ENCODE data around the gene AMBRA1.

Gene AMBRA1

GRCh38 chr11:46435679-46436078, 158.1 kb downstream of the AMBRA1 start:
- FAIRE-seq: no peak

DNA sequence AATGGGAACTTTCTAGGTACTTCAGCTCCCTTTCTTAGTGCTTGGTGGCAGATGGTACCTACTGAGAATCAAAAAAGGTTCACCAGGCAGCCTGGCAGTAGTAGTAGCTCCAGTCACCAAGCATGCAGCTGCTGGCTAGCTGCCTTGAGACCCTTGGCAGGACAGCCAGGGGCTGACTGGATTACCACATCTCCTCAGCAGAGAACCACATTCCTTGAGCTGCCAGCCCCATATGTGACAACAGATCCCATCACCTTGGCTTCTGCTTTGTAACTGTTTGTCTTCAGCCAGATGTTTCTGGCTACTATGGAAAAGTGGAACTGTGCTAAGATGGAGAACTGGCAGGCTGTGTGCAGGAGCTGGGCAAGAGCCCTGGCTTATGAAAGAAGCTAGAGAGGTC, 162.6 kb downstream of the AMBRA1 start:
- FAIRE-seq: no peak

- FAIRE-seq: no peak
Observed at GRCh38 chr11:46429717-46430116, 164.1 kb downstream of the AMBRA1 start.

GRCh38 chr11:46427364-46427763, 166.5 kb downstream of the AMBRA1 start:
- FAIRE-seq: no peak

DNA sequence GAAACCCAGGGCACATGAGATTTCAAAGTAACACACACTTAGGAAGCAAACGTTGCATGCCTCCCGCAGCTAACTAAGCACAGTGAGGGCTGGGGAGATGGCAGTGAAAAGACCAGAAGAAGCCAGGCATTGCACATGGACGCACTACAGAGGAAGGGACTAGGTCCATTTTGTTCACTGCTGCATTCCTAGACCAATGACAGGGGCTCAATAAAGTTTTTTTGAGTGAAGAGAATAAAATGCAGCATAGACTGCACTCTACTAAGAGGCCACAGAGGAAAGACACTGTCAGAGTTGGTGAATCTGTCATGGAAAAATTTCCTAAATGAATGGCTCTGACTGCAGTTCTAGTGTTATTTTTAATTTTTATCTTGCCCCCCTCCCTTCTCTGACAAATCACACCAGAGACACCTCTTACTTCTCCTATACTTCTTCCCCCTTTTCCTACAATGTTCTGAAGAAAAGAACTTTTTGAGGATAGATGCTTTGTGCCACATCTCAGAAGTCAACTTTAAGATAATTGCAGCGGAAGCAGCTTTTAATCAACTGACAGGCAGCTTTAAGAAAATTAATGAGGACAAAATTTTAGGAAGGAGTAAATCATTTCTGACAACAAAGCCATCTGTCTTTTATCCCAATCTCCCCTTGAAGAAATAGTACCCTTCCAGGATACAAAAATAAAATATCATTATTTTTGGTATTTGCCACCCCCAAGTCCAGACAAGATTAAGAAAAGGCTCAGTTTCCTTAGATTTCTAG, 167.4 kb downstream of the AMBRA1 start:
- no peak for FAIRE-seq

- no peak for FAIRE-seq
Observed at GRCh38 chr11:46422588-46422987, 171.2 kb downstream of the AMBRA1 start.

GRCh38 chr11:46421257-46421880, 172.5 kb downstream of the AMBRA1 start:
- no peak for FAIRE-seq

DNA sequence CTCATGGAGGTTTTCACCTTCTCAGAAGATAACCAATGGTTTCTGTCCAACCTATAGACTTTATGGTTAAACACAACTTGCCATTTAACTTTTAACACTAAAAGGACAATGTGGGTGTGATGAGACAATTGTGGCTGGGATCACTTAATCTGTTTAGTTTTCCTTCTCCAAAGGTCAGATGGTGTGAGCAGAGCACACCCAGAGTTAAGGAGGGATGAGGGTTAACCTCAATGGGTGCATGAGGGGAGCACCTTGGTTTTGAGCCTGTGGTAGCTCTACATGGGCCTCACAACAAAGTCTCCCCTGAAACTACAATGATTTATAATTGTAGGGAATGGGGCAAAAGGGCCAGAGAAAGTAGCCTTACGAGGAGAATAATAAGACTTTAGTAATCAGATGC, 173.3 kb downstream of the AMBRA1 start:
- no peak for FAIRE-seq

- no peak for FAIRE-seq
Observed at GRCh38 chr11:46418751-46419150, 175.1 kb downstream of the AMBRA1 start.

GRCh38 chr11:46417711-46418110, 176.1 kb downstream of the AMBRA1 start:
- FAIRE-seq: no peak

DNA sequence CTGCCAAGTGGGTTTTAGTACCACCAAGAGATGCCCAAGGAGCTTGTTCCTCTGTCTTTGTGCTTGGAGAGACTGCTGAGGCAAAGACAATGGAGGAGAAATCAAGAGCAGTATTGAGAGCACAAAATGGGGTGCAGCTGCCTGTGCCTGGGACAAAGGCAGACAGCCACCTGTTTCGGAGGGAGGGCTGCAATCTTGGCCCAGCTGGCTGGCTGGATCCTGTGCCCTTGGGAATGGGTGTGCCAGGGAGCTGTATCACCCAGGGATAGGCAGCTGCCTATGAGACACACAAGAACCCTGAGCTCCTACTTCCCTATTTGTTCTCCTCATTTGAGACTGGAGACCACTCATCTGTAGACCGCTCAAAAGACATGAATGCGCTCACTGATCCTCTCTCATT, 178.9 kb downstream of the AMBRA1 start:
- FAIRE-seq: no peak

- no peak for FAIRE-seq
Observed at GRCh38 chr11:46414466-46414796, 179.4 kb downstream of the AMBRA1 start.

DNA sequence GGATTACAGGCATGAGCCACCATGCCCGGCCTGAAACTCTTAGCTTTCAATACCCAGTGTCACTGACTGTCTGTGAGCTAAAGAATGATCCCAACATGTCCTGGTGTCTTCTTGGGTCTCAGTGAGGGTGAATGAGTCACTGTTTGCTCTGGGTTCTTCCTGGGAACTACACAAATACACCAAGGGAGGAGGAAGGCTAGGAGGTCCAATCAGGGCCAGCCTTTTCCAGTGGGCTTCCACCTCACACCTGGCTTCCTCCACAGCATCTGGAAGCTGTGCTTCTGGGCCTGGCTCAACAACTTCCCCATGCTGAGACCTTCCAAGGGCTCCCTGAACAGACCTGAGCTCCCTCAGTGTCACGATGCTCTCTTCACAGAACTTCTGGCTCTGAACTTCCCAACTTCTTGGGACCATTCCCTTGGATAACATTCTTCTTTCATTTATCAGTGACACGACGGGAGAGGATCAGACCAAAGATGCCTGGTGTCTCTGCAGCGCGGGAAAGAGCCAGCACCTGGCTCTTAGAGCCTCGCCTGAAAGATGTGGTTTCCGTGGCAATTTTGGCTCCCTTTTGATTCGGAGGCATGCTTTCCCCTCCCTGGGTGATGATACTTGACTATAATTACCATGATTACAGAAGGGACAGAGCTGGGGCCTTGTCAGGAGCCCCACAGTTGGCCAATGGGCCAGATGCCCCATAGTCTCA, 179.9 kb downstream of the AMBRA1 start:
- no peak for FAIRE-seq

DNA sequence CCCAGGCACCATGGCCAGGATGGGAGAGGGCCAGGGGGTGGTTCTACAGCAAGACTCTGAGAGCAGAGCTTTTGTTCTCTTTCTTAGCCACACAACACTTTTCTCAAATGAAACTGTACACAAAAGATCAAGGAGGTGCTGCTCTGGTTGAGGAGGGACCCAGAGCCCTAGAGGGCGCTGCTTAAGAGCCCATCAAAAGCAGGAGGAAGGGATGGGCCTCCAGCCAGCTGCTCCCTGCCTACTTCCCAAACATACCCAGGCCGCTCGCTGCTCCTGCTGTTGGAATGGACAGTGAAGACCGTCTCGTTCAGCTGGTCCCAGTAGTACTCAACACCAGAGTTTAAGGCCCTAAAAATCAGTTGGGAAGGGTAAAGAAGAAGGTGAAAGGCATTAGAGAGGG, 183.8 kb downstream of the AMBRA1 start:
- FAIRE-seq: no peak

GRCh38 chr11:46408407-46408986, 185.3 kb downstream of the AMBRA1 start:
- FAIRE-seq: no peak

- FAIRE-seq: no peak
Observed at GRCh38 chr11:46407635-46408034, 186.2 kb downstream of the AMBRA1 start.

GRCh38 chr11:46404476-46405017, 189.3 kb downstream of the AMBRA1 start:
- FAIRE-seq: no peak

GRCh38 chr11:46402957-46403902, 190.6 kb downstream of the AMBRA1 start:
- no peak for FAIRE-seq

DNA sequence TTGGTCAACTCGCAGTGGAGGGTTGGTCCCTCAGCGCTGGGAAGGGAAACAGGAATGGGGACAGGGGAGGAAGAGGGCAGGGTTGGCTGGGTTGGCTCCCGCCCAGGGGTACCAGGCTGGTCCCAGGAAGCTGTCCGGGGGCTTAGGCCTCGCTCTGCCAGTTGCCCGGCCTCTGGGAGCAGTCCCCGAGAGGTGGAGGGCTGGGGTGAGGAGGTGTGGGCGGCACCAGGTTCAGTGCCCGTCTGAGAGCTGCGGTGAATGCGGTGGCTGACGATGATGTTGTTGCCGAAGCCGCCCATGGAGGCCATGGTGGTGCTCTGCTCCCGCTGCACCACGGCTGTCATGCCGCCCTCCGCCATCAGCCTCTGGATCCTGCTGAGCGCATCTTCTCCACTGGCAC, 196.3 kb downstream of the AMBRA1 start:
- FAIRE-seq: no peak

- no peak for FAIRE-seq
Observed at GRCh38 chr11:46393759-46394158, 200.1 kb downstream of the AMBRA1 start.

DNA sequence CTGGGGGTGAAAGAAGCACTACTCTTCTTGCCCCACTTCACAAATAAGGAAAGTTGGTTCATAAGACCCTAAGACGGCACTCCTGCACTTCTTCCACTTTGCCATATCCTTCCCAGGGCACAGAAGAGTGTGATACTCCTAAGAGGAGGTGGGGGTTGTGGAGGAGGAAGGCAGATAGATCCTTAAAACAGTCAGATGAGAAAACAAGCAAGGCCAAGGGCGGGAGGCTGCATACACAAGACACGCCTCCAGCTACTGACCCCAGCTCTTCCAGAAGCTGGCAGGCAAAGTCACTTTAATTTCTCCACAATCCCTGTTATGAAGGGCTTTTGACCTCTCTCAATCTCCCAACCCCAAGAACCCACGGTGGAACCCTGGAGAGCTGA, 200.6 kb downstream of the AMBRA1 start:
- no peak for FAIRE-seq

All from G401.6 (cell line).